ENCODE results near the gene MMP7. TPM values are rescaled to one million over a fixed set of nuclear protein-coding genes. Genes with fewer than 3 reads are reported as not detected.

MMP7 gene
- total RNA-seq, 4 donors from 2014 or later: 0.98 to 99.8 (median 4.7) TPM

- TF ChIP-seq, protein P1, sequence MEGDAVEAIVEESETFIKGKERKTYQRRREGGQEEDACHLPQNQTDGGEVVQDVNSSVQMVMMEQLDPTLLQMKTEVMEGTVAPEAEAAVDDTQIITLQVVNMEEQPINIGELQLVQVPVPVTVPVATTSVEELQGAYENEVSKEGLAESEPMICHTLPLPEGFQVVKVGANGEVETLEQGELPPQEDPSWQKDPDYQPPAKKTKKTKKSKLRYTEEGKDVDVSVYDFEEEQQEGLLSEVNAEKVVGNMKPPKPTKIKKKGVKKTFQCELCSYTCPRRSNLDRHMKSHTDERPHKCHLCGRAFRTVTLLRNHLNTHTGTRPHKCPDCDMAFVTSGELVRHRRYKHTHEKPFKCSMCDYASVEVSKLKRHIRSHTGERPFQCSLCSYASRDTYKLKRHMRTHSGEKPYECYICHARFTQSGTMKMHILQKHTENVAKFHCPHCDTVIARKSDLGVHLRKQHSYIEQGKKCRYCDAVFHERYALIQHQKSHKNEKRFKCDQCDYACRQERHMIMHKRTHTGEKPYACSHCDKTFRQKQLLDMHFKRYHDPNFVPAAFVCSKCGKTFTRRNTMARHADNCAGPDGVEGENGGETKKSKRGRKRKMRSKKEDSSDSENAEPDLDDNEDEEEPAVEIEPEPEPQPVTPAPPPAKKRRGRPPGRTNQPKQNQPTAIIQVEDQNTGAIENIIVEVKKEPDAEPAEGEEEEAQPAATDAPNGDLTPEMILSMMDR (IDR thresholded peaks at IDR 0.05; ENCODE audit: low read depth): no peak
These were observed 44.0 kb downstream of the MMP7 start for GRCh38 chr11:102486584-102486983.

DNA sequence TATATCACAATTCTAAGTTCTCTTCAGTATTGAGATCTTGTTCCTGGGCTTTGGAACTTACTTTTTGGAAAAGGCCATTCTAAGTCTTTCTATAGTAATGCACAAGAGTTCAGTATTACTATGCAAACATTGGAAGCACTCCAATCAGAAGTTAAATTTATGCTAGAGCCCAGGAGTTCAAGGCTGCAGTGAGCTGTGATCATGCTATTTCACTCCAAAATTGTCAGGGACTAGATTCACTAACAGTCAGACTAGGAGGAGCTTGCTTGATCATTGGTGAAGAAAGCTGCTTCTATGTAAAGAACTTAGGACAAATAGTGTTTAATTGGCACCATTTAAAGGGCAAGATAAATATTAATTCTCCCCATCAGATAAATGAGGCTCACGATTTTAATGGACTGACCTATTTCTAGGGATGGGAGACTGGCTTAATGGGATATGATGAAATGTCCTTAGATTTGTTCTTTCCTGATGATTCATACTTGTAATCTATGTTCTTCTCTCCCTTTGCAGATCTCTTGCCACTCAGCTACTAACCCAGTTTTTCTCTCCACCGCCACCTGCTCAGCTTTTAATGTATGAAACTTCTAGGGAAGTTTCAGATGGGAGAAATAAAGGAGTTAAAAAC lies 45.3 kb downstream of the MMP7 start:
- TF ChIP-seq, protein P1 (IDR thresholded peaks at IDR 0.05; ENCODE audit: low read depth): no peak

GRCh38 chr11:102482433-102482832 lies 48.1 kb downstream of the MMP7 start:
- TF ChIP-seq, protein P1 (IDR thresholded peaks at IDR 0.05; ENCODE audit: low read depth): no peak

DNA sequence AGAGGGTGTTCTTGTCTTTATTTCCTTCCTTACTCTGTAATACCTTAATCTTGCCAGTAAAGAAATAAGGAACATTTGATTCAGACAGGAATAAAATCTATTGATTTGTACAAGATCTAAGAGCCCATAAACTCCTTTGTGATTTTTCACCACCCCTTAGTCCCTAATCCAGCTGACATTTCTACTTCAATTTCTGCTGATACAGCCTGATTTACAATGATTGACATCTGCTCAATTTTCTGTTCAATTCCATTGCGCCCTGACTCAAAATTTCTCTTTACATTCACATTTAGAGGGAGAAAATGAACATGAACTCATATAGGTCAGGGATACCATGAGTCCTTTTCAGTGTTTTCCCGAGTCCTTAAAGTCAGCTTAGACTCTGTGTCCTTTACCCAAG lies 50.8 kb downstream of the MMP7 start:
- TF ChIP-seq, protein P1 (IDR thresholded peaks at IDR 0.05; ENCODE audit: low read depth): no peak

- TF ChIP-seq, protein P1 (IDR thresholded peaks at IDR 0.05; ENCODE audit: low read depth): no peak
These were observed 51.8 kb downstream of the MMP7 start for GRCh38 chr11:102478673-102479299.

- TF ChIP-seq, protein P1 (IDR thresholded peaks at IDR 0.05; ENCODE audit: low read depth): no peak
These were observed 53.7 kb downstream of the MMP7 start for GRCh38 chr11:102476812-102477211.

- TF ChIP-seq, protein P1 (IDR thresholded peaks at IDR 0.05; ENCODE audit: low read depth): no peak
These were observed 54.5 kb downstream of the MMP7 start for GRCh38 chr11:102476069-102476468.
